Liver (tissue), 9 donors: ENCODE measurements around the gene TMTC2. TPM values are rescaled to one million over a fixed set of nuclear protein-coding genes. Genes with fewer than 3 reads are reported as not detected.

Source experiments
- DNase-seq: peaks from one replicate; pipeline ENCODE4 v3.0.0-alpha.2; 2017; ENCODE audit warnings: low spot score
- H3K27ac ChIP-seq, 2 donors: one replicate each; pipeline ENCODE4 v1.7.0; 2013; ENCODE audit warnings: inconsistent platforms in 2 of 2, low read length in 2 of 2, control low read depth in 1 of 2, low read depth in 1 of 2, mild to moderate bottlenecking in 1 of 2
- H3K27me3 ChIP-seq, 4 donors: one replicate each; pipeline versions ENCODE4 v1.6.1 to v1.7.0; 2013; ENCODE audit warnings: low read length in 3 of 4, inconsistent platforms in 1 of 4, mild to moderate bottlenecking in 1 of 4, moderate library complexity in 1 of 4; ENCODE audit not compliant: control insufficient read depth in 4 of 4, insufficient read depth in 4 of 4
- H3K36me3 ChIP-seq, 4 donors: one replicate each; pipeline versions ENCODE4 v1.6.1 to v1.7.0; 2013; ENCODE audit warnings: low read length in 3 of 4, mild to moderate bottlenecking in 3 of 4, low read depth in 1 of 4, moderate library complexity in 1 of 4; ENCODE audit not compliant: control insufficient read depth in 4 of 4, insufficient read depth in 3 of 4
- H3K4me1 ChIP-seq, 4 donors: one replicate each; pipeline versions ENCODE4 v1.6.1 to v1.7.0; 2013; ENCODE audit warnings: low read length in 3 of 4, mild to moderate bottlenecking in 3 of 4, moderate library complexity in 1 of 4; ENCODE audit not compliant: control insufficient read depth in 4 of 4, insufficient read depth in 4 of 4
- H3K4me3 ChIP-seq, 3 donors: one replicate each; pipeline versions ENCODE4 v1.6.1 to v1.7.0; 2013; ENCODE audit warnings: low read length in 3 of 3, control low read depth in 1 of 3, low read depth in 1 of 3, mild to moderate bottlenecking in 1 of 3
- H3K9ac ChIP-seq, 2 donors: one replicate each; pipeline ENCODE4 v1.7.0; 2013; ENCODE audit warnings: low read length in 2 of 2, mild to moderate bottlenecking in 2 of 2, moderate library complexity in 2 of 2, control low read depth in 1 of 2, low read depth in 1 of 2
- H3K9me3 ChIP-seq, 4 donors: one replicate each; pipeline versions ENCODE4 v1.6.1 to v1.7.0; 2013; ENCODE audit warnings: low read length in 3 of 4; ENCODE audit not compliant: control insufficient read depth in 4 of 4
- ATF3 ChIP-seq: IDR thresholded peaks from 2 replicates; pipeline ENCODE4 v1.6.1; 2016; ENCODE audit warnings: antibody characterized with exemption
- CTCF ChIP-seq: fragments of 150-350 bp; IDR thresholded peaks from 2 replicates; pipeline ENCODE4 v1.5.1; 2017; ENCODE audit warnings: improper control_type of control experiment, low read depth, low read length; ENCODE audit not compliant: missing input control
- EGR1 ChIP-seq, 2 donors: IDR thresholded peaks; 2 replicates each; pipeline ENCODE4 v1.6.1; 2016 to 2018; ENCODE audit warnings: antibody characterized with exemption in 2 of 2, low read depth in 2 of 2
- FOXA1 ChIP-seq: IDR thresholded peaks from 2 replicates; pipeline ENCODE4 v1.6.1; 2016; ENCODE audit warnings: antibody characterized with exemption
- FOXA2 ChIP-seq: IDR thresholded peaks from 2 replicates; pipeline ENCODE4 v1.6.1; 2016; ENCODE audit warnings: antibody characterized with exemption
- GABPA ChIP-seq, 2 donors: IDR thresholded peaks in 1 of 2; conservative IDR thresholded peaks in 1 of 2; 2 replicates each; pipeline ENCODE4 v1.6.1; 2016; ENCODE audit warnings: antibody characterized with exemption in 2 of 2, mild to moderate bottlenecking in 1 of 2, moderate library complexity in 1 of 2
- HNF4A ChIP-seq, 2 donors: conservative IDR thresholded peaks; 2 replicates each; pipeline ENCODE4 v1.6.1; 2016; ENCODE audit warnings: antibody characterized with exemption in 2 of 2, mild to moderate bottlenecking in 2 of 2
- HNF4G ChIP-seq: IDR thresholded peaks from 2 replicates; pipeline ENCODE4 v1.6.1; 2016; ENCODE audit warnings: antibody characterized with exemption
- JUND ChIP-seq, 2 donors: IDR thresholded peaks; 2 replicates each; pipeline ENCODE4 v1.6.1; 2016; ENCODE audit warnings: antibody characterized with exemption in 2 of 2
- MAX ChIP-seq: IDR thresholded peaks from 2 replicates; pipeline ENCODE4 v1.6.1; 2016; ENCODE audit warnings: antibody characterized with exemption
- NR2F2 ChIP-seq: IDR thresholded peaks from 2 replicates; pipeline ENCODE4 v1.6.1; 2016; ENCODE audit warnings: antibody characterized with exemption
- RAD21 ChIP-seq, 2 donors: IDR thresholded peaks; 2 replicates each; pipeline ENCODE4 v1.6.1; 2016; ENCODE audit warnings: antibody characterized with exemption in 2 of 2, mild to moderate bottlenecking in 2 of 2
- REST ChIP-seq: IDR thresholded peaks from 2 replicates; pipeline ENCODE4 v1.6.1; 2016; ENCODE audit warnings: antibody characterized with exemption, mild to moderate bottlenecking
- RXRA ChIP-seq, 2 donors: IDR thresholded peaks; 2 replicates each; pipeline ENCODE4 v1.6.1; 2017 to 2018; ENCODE audit warnings: antibody characterized with exemption in 2 of 2, mild to moderate bottlenecking in 1 of 2
- SP1 ChIP-seq: IDR thresholded peaks from 2 replicates; pipeline ENCODE4 v1.6.1; 2018; ENCODE audit warnings: antibody characterized with exemption, mild to moderate bottlenecking
- TAF1 ChIP-seq: conservative IDR thresholded peaks from 2 replicates; pipeline ENCODE4 v1.6.1; 2016; ENCODE audit warnings: antibody characterized with exemption, mild to moderate bottlenecking
- YY1 ChIP-seq: IDR thresholded peaks from 2 replicates; pipeline ENCODE4 v1.6.1; 2016; ENCODE audit warnings: antibody characterized with exemption, mild to moderate bottlenecking
- ZBTB33 ChIP-seq: IDR thresholded peaks from 2 replicates; pipeline ENCODE4 v1.6.1; 2016; ENCODE audit warnings: antibody characterized with exemption
- WGBS: extraction: QIAGEN DNeasy Blood & Tissue Kit; methylation state at CpG from one replicate; pipeline ENCODE4 v1.1.7; 2013; 5-methylcytosine and 5-hydroxymethylcytosine counted together
- polyA plus RNA-seq, 2 donors: library from polyadenylated mRNA; stranded (reverse) in 1 of 2; unstranded in 1 of 2; fragments of 200-250 nt in 1 of 2; fragments of >200 nt in 1 of 2; fragmentation: Nextera tagmentation in 1 of 2; extraction: Ambion mirVana in 1 of 2; gene quantifications; one replicate each; pipeline versions ENCODE4 v1.2.1 to v1.2.3, GENCODE V29; 2013 to 2015
- total RNA-seq, 2 donors: library from RNA; depleted of rRNA; stranded (reverse); fragments of >200 nt; gene quantifications; one replicate each; pipeline ENCODE4 v1.2.3, GENCODE V29; 2014
- donor health status: healthy.
- donor health status: healthy.
- donor health status: healthy.
- donor health status: healthy.
- donor health status: healthy.

The TMTC2 gene
- total and polyA plus RNA-seq, 4 donors, result 0.36 to 3.0 (median 0.61) TPM

GRCh38 chr12:82942521-82942920 is 255.8 kb downstream of the TMTC2 start:
- WGBS, result 62% methylated on average over 2 of the region's 2 CpGs
- H3K27me3 ChIP-seq, result no peaks in the 10 kb centered on the region
- H3K4me1 ChIP-seq, result no peaks in the 10 kb centered on the region
- no peak for DNase-seq
- no peak overlapping the region for H3K27ac ChIP-seq
- no peak overlapping the region for H3K9ac ChIP-seq
- no peaks in the 10 kb centered on the region for H3K36me3 ChIP-seq
- no peak for TF ChIP-seq MAX
- no peak for TF ChIP-seq CTCF
- no peak for TF ChIP-seq NR2F2
- TF ChIP-seq GABPA (IDR thresholded peaks at IDR 0.05 in 1 of 2, conservative IDR thresholded peaks at IDR 0.05 in 1 of 2), result no peak
- no peak for TF ChIP-seq HNF4A (conservative IDR thresholded peaks at IDR 0.05)
- TF ChIP-seq SP1, result no peak
- no peak for TF ChIP-seq HNF4G
- TF ChIP-seq ZBTB33, result no peak
- no peaks in the 10 kb centered on the region for H3K9me3 ChIP-seq
- no peak overlapping the region for H3K4me3 ChIP-seq

GRCh38 chr12:82942991-82943401 is 256.3 kb downstream of the TMTC2 start:
- H3K27me3 ChIP-seq, result no peaks in the 10 kb centered on the region
- H3K4me1 ChIP-seq, result no peaks in the 10 kb centered on the region
- 73% methylated on average over 2 of the region's 2 CpGs for WGBS
- DNase-seq, result no peak
- TF ChIP-seq ATF3 (no peak), YY1 (no peak), RAD21 (IDR thresholded peaks at IDR 0.05) (no peak), HNF4A (conservative IDR thresholded peaks at IDR 0.05) (no peak), ZBTB33 (no peak), MAX (no peak), NR2F2 (no peak), REST (no peak), SP1 (no peak), JUND (IDR thresholded peaks at IDR 0.05) (no peak), HNF4G (no peak), GABPA (IDR thresholded peaks at IDR 0.05 in 1 of 2, conservative IDR thresholded peaks at IDR 0.05 in 1 of 2) (no peak), FOXA1 (no peak), RXRA (IDR thresholded peaks at IDR 0.05) (no peak), CTCF (no peak), FOXA2 (no peak), TAF1 (no peak), EGR1 (IDR thresholded peaks at IDR 0.05; ENCODE audit: low read depth in 2 of 2) (no peak)
- no peak overlapping the region for H3K4me3 ChIP-seq
- no peak overlapping the region for H3K27ac ChIP-seq
- no peaks in the 10 kb centered on the region for H3K36me3 ChIP-seq
- H3K9me3 ChIP-seq, result no peaks in the 10 kb centered on the region
- H3K9ac ChIP-seq, result no peak overlapping the region
